CD4-positive, alpha-beta T cell treated with Interferon gamma for 1 hour (primary cell): ENCODE measurements around the gene PSTPIP2.
"Not testable (repeated sequence)": the region's sequence is repeated elsewhere in the genome, so short reads cannot be mapped to it uniquely, and the experiment has no call there.

Experiments used
- DNase-seq: peaks from one replicate; pipeline ENCODE4 v3.0.0-alpha.2; 2020

The PSTPIP2 gene

DNA sequence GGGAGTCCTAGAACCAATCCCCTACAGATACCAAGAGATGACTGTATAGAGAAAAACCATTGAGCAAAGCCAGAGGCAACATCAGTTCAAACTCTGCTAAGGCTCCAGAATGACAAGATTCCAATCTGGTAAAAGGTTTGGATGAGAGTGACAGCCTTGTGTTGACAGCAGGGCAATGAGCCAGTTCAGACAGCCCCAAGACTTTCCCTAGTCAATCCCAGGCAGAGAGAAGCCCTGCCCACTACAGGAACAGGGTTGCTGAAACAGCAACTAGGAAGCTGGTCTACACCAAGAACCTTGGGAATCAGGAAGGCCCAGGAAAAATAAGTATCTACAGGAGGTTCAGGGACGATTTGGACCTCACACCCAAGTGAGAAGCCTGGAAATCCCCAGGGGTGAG, 3.3 kb downstream of the PSTPIP2 start:
- DNase-seq: no peak

- no peak for DNase-seq
These were observed 4.5 kb downstream of the PSTPIP2 start for GRCh38 chr18:46067438-46068007.

DNA sequence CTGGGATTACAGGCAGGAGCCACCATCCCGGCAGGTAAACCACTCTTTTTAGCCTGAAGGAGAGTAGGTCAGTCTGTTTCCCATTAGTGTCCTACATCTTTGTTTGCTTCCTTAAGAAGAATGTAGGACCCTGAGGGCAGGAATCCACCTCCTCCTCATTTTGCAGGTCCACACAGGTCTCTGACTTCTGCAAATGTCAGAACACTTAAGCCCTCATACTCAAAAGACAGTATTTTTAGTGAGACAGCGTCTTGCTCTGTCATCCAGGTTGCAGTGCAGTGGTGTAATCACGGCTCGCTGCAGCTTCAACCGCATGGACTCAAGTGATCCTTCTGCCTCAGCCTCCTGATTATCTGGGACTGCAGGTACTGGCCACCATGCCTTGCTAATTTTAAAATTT, 9.3 kb downstream of the PSTPIP2 start:
- DNase-seq: no peak

- no peak for DNase-seq
These were observed 10.3 kb downstream of the PSTPIP2 start for GRCh38 chr18:46061796-46062195.

DNA sequence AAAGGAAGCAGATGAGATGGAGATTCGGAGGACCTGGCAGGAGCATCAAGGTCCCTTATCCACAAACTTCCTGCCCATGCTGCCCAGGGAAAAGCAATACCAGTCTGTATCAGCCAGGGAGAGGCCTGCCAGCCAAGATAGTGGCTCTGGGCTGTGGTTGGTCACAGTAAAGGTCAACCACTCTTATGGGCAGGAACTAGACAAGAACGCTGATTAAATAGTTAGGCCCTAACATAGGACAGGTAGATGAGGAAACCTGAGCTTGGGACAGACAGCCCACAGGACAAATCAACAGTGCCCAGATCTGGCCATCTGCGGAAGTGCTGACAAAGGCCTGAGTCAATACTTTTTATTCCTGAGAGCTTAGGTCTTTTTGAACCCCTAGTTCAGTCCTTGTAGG, 10.7 kb downstream of the PSTPIP2 start:
- DNase-seq: no peak

DNA sequence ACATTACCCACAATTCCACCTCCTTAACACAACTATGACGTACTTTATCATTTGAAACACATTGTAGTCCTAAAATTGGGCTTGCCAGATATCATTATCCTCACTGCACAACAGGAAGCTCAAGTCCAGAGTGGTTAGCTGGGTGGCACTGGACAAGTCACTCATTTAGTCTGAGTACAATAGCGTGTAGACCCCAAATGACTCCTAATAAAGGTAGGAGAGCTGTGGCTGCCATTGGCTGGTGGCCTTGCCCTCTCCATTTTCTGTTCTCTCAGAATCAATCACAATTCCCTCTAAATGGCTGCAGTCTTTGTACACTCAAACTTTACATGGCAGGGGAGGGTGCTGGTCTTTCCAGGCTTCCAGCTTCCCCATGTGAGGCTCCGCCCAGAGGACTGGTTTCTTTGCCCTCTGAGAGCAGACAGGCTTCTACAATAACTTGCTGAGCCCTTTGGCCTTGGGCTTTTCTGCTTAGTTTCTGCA, 11.7 kb downstream of the PSTPIP2 start:
- no peak for DNase-seq

- no peak for DNase-seq
These were observed 16.2 kb downstream of the PSTPIP2 start for GRCh38 chr18:46055838-46056230.

GRCh38 chr18:46054956-46055837, 16.9 kb downstream of the PSTPIP2 start:
- no peak for DNase-seq

DNA sequence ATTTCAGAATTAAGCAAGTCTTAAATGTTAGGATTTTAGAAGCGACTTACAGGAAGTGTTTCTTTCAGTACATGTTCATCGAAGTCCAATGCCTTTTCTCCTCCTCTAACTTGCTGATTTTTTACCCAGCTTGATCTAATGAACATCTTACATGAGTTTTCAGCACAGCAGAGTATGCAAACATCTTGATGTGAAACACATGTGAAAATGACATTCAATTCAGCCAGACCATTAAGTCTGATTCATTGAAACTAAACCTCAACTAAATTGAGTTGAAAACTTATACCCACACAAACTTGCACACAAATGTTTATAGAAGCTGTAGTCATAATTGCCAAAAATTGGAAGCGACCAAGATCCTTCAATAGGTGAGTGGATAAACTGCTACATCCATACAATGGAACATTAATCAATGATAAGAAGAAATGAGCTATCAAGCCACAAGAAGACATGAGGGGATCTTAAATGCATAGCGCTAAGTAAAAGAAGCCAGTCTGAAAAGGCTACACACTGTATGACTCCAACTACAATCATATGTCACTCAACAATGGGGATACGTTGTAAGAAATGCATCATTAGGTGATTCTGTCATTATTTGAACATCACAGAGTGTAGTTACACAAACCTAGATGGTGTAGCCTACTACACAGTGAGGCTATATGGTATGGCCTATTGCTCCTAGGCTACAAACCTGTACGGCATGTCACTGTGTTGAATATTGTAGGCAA, 18.5 kb downstream of the PSTPIP2 start:
- no peak for DNase-seq

DNA sequence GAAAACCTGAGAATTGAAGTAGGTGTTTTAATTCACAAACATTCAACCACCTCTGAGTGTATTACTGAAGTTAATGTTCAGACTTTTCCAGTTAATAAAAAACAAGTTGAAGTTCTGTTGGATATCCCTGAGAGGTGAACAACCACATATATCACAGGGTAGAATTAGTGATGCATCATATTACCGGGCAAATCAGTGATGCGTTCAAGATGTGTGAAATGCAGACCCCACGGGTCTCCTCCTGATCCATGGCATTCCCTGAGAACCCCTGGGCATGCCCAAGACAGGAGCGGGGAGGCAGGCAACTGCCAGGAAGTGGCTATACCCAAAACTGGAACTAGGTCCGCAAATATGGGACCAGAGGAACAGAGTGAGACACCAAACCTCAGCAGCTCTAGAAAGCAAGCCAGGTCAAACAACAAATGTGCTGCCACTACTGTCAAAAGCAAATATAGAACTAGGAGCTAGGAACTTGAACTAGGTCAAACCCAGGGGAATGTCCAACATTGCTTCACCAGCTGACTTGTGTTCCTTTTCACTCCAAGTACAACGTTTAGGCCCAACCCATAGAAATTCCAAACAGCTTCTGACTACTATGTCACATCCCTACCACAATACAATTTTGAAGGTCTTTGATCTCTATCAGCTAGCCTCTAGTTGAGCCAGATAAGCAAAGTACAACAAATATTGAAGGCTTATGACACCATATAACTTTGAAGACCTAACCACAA, 20.2 kb downstream of the PSTPIP2 start:
- no peak for DNase-seq

DNA sequence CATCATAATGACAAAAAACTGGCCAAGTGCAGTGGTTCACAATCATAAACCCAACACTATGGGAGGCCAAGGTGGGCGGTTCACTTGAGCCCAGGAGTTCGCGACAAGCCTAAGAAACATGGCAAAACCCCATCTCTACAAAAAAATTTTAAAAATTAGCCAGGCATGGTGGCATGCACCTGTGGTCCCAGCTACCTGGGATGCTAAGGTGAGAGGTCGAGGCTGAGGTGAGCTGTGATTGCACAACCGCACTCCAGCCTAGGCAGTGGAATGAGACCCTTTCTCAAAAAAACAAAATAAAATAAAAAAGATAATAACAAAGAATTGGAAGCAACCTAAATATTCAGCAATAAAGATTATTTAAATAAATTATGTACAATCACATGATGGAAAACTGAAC, 21.8 kb downstream of the PSTPIP2 start:
- no peak for DNase-seq

DNA sequence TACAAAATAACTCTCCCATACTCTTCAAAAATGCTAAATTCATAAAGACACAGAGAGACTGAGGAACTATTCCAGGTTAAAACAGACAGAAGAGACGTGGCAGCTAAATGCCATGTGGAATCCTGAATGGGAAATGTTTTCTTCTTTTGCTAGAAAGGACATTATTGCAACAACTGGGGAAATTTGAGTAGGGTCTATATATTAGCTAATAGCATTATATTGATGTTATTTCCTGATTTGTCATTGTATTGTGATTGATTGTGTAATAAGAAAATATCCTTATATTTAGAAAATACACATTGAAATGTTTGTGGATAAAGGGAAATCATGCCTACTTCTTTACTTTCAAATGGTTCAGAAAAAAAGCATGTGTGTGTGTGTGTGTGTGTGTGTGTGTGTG, 23.4 kb downstream of the PSTPIP2 start:
- DNase-seq: no peak

GRCh38 chr18:46047369-46047768, 24.7 kb downstream of the PSTPIP2 start:
- not testable (repeated sequence) for DNase-seq

DNA sequence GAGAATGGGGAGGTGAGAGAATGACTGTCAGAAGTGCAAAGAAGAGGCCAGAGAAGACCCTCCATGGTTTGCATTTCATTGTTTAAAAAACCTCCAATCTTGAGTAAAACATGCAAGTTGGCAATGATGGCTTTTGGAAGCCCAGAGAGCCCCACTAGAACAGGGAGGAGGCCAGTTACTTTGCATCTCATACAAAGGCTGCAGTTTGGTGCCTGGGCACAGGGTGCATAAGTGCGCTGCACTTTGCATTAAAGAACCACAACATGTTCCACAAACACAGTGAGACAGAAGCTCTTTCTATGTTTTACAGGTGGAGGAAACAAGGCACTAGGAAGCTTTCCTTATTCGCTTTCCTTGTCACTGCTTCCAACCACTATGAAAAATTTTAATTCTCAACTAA, 25.4 kb downstream of the PSTPIP2 start:
- DNase-seq: no peak

- DNase-seq: no peak
These were observed 25.9 kb downstream of the PSTPIP2 start for GRCh38 chr18:46046126-46046525.

DNA sequence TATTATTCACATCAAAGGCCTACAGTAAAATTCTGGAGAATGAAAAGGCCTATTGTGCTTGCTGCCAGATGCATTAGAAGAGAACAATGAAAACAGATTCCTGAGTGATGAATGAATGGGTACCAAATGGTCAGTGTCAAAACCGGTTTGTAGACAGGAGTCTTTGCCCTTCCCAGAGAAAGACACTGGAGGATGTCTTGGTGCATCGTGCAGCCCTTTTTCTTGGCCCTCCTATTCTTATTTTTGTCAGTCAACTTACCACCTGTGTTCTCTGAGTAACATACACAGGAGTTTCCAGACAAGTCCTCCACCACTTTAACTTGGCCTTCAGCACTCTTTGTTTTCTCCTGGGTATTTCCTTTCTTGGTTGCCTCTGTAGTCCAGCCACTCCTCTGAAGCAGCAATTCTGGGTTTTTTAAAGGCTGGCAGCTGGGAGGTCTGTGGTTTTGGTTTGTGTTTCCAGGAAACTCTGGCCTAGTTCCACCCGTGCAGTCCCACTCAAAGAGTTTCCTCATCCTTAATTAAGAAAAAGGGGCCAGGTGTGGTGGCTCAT, 29.4 kb downstream of the PSTPIP2 start:
- DNase-seq: peak; percentile 21

- peak; percentile 13 for DNase-seq
These were observed 31.3 kb downstream of the PSTPIP2 start for GRCh38 chr18:46040747-46041104.

DNA sequence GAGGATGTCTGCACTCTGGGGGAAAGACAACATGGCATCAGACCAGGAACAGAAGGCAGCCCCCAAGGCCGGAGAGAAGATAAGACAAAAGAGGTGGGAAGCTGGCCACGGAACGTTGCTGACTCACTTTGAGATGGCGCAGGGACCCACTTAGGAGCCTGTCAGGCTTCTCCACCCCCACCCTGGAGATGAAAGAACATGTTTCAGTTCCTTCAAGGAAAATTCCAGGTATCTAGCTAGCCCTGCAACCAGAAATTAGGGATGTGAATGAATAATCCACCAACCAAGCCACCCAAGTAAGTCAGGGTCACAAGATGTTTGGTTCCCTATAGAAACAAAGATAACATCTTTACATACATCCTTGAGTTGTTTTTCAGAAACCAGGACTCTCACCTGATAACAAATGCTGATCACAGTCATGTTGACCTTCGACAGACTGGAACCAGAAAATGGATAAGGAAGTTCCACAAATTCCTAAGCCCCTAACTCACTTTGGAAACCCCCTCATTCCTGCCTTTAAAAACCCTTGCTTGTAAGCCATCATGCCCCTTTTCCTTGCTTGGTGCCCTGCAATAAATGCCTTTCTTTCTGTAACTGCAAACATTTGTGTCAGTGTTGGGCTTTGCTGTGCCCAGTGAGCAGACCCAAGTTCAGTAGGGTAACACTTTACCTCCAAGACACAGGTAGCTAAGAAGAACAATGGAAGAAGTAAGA, 31.9 kb downstream of the PSTPIP2 start:
- no peak for DNase-seq

GRCh38 chr18:46037512-46038305, 34.4 kb downstream of the PSTPIP2 start:
- DNase-seq: no peak

DNA sequence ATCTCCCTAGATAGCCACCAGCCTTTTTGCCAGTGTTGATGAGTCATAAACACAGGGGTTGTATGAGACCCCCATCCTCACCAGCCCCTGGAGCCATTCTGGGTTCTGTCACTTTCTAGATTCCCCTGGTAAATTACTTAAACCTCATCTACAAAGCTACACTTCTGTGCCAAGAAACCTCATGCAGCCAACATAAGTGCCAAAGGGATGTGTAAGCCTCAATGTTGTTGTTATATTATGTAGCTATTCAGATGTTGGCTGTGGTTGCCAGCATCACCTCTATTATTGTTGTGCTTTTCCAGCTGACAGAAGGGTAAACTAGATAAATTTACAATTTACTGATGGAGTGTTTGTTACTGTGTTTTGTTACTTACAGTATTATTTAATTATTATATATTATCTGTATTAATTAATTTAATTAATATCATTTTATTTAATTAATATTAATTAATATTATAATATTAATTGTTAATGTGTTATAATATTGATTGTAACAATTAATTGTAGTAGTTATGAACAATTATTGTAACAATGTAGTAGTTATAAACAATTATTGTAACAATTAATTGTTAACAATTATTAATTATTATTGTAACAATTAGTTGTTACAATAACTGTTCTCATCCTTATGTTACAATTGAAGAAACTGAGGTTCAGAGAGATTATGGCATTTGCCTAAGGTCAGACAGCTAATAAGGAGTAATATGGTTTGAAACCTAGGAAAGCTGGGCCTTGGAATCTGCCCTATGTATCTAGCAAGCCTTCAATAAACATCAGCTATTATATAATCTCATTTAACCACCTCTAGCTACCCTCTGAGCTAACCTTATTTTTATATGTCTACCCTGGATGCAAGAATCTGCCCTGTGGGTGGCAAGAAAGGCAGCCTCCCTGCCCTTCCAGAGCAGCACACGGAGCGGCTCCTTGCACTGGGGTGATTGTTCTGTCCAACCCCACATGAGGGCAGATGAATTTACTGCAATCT, 36.1 kb downstream of the PSTPIP2 start:
- no peak for DNase-seq
